Measurements from ENCODE around the gene NLGN1.

NLGN1 gene

DNA sequence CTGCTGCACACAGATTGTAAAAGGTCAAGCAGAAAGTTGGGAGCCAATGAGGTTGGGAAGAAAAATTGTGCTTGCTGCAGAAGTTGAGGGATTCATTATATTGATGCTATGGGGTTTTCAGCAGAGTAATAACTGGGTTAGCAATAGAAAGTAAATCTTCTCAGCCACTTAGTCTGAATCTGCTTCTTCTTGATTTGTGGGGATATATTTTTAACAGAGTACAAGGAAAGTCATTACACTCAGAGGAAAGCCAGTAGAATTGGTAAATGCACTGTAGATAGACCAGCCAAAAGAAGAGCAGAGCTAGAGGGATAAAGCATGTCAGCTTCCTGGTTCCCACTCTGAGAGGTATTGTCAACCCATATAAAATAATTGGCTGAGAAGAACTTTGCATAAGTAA lies 663.6 kb downstream of the NLGN1 start:
- no peak for DNase-seq (ENCODE audit: low read depth in 1 of 2, low spot score in 1 of 2)

DNA sequence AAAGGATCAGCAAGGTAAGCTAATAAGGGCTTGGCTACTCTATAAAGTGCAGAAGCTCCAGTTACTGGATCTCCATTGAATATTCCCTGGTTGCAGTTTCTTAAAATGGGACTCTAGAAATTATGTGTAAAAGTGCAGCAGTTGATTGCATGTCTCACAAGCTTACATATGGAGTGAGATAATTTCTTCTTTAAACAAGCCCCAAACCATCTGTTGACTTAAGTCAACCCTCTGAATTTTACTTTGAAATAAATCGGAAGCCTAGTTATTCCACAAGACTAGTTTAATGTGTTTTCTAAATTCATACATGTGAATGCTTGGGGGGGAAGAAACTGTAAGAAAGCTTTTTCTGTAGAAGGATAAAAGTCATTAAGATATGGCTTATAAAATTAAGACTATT lies 664.2 kb downstream of the NLGN1 start:
- DNase-seq (ENCODE audit: low read depth in 1 of 2, low spot score in 1 of 2), result no peak

DNA sequence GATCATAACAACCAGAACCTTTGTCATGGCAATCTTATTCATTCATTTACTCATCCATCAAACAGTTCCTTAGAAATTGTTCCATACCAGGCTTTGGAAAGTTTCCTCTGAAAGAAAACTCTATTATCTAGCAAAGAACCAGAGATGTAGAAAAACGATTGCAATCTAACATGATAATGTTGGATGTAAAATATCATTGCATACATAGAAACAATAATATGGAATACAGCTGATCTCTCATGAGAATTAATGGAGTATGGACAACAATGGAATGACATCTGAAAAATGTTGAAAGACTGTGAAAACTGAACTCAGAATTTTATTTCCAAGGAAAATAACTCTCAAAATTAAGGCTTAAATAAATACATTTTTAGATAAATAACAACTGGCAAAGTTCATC lies 665.4 kb downstream of the NLGN1 start:
- no peak for DNase-seq (ENCODE audit: low read depth in 1 of 2, low spot score in 1 of 2)

GRCh38 chr3:174068035-174068434 lies 670.5 kb downstream of the NLGN1 start:
- no peak for DNase-seq (ENCODE audit: low read depth in 1 of 2, low spot score in 1 of 2)

- no peak for DNase-seq (ENCODE audit: low read depth in 1 of 2, low spot score in 1 of 2)
Measured at GRCh38 chr3:174072675-174073074, 675.1 kb downstream of the NLGN1 start.

DNA sequence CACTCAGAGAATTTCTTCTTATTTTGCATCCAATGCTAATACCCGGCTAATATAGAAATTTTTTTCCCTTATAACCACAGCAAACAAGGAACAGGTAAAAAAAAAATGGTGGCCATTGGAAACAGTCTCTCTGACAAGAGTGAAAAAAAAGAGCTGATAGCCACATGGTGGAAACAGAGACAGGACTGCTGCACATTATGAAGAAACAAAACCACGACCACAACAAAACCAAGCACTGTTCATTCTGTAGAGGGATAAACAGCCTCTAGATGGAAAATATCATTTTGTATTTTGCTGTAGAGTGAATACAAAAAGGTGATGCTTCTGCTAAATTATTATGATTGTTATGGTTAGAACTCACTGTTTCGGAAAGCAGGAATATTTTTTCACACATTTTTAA lies 686.2 kb downstream of the NLGN1 start:
- no peak for DNase-seq (ENCODE audit: low read depth in 1 of 2, low spot score in 1 of 2)

- no peak for DNase-seq (ENCODE audit: low read depth in 1 of 2, low spot score in 1 of 2)
Measured at GRCh38 chr3:174089592-174089991, 692.0 kb downstream of the NLGN1 start.

DNA sequence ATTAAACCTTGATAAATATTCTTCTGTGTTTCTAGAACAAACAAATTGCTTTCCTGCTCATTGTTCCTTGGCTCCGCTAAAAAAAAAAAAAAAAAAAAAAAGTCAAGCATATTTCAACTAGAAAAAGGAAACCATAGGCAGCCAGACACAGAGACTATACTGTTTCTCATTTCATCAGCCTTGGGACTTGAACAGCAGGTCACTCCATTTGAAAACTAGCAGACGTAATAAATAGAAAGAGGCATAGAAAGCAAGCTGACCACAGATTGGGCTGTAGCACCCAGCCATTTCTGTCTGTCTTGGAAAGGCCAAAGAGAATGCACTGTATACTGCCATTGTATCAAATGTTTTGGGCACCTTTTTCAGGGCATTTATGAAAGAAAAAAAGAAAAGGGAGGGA lies 697.1 kb downstream of the NLGN1 start:
- no peak for DNase-seq (ENCODE audit: low read depth in 1 of 2, low spot score in 1 of 2)

GRCh38 chr3:174097686-174098085 lies 700.1 kb downstream of the NLGN1 start:
- no peak for DNase-seq (ENCODE audit: low read depth in 1 of 2, low spot score in 1 of 2)

- DNase-seq (ENCODE audit: low read depth in 1 of 2, low spot score in 1 of 2), result no peak
Measured at GRCh38 chr3:174098746-174099145, 701.2 kb downstream of the NLGN1 start.

GRCh38 chr3:174099724-174100123 lies 702.2 kb downstream of the NLGN1 start:
- no peak for DNase-seq (ENCODE audit: low read depth in 1 of 2, low spot score in 1 of 2)

- no peak for DNase-seq (ENCODE audit: low read depth in 1 of 2, low spot score in 1 of 2)
Measured at GRCh38 chr3:174100744-174101143, 703.2 kb downstream of the NLGN1 start.

DNA sequence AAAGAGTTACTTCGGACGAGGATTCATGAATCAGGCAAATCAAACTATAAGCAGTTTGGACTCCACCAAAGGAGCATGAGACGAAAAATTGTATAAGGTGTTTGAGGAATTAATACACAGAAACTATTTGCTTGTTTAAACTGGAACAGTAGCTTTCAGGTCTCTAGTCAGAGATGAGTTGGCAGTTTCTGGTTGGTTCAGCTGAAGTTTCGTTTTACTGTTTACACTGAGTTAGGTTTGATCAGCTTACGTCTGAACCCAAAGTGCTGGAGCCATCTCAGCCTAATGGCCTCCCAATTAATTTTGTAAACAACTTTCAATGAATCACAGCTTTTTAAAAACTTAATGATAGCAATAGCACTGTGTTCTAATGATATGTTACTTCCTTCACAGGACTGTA lies 703.7 kb downstream of the NLGN1 start:
- DNase-seq (ENCODE audit: low read depth in 1 of 2, low spot score in 1 of 2), result no peak

DNA sequence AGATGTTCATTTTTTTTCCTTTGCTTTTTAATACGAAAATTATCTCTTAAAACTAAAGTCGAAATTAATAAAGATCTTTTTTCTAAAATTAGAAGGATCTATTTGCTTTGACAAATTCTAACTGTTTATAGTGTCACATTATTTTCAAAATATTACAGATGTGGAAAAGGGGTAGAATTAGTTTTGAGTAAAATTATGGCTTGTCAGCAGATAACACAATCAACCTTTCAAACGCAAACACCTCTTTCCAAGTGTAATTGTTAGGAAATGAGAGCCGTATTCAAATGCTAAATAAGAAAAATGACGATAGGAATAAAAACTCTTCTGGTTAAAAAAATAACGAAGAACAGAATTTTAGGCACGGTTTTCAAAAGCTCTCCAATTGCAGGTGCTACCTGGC lies 704.7 kb downstream of the NLGN1 start:
- DNase-seq (ENCODE audit: low read depth in 1 of 2, low spot score in 1 of 2), result no peak

DNA sequence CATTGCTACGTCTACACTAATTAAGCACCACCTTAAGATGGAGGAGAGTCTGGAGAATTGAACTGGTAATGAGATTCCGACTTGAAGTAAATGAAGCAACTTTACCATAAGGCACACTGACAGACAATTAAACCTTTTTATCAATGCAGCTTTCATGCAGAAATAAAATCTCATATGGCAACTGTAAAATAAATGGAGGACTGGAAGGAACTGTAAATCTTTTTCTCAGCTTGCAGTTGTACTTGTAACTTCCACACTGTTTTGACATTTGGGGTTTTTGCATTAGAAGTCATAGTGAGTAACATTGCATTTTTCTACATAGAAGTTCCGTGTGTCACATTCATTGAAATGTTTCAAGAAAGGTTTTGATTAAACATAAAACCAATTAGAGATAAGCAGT lies 705.3 kb downstream of the NLGN1 start:
- DNase-seq (ENCODE audit: low read depth in 1 of 2, low spot score in 1 of 2), result no peak

- no peak for DNase-seq (ENCODE audit: low read depth in 1 of 2, low spot score in 1 of 2)
Measured at GRCh38 chr3:174110761-174111160, 713.2 kb downstream of the NLGN1 start.

GRCh38 chr3:174111776-174112175 lies 714.2 kb downstream of the NLGN1 start:
- no peak for DNase-seq (ENCODE audit: low read depth in 1 of 2, low spot score in 1 of 2)

DNA sequence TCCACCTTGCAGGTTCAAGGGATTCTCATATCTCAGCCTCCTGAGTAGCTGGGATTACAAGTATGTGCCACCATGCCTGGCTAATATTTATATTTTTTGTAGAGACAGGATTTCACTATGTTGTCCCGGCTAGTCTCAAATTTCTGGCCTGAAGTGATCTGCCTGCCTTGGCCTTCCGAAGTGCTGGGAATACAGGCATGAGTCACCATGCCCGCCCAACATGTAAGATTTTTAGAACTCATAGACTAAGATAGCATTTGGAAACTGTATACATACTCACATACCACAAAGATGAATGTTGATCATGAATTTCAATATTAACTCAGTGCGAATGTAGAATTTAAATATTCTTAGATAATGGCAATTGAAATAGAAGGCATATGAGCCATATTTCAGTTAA lies 718.9 kb downstream of the NLGN1 start:
- DNase-seq (ENCODE audit: low read depth in 1 of 2, low spot score in 1 of 2), result no peak

- DNase-seq (ENCODE audit: low read depth in 1 of 2, low spot score in 1 of 2), result no peak
Measured at GRCh38 chr3:174120997-174121396, 723.5 kb downstream of the NLGN1 start.

- DNase-seq (ENCODE audit: low read depth in 1 of 2, low spot score in 1 of 2), result no peak
Measured at GRCh38 chr3:174122411-174122810, 724.9 kb downstream of the NLGN1 start.

- no peak for DNase-seq (ENCODE audit: low read depth in 1 of 2, low spot score in 1 of 2)
Measured at GRCh38 chr3:174125267-174125824, 727.8 kb downstream of the NLGN1 start.

- no peak for DNase-seq (ENCODE audit: low read depth in 1 of 2, low spot score in 1 of 2)
Measured at GRCh38 chr3:174126990-174127758, 729.6 kb downstream of the NLGN1 start.

DNA sequence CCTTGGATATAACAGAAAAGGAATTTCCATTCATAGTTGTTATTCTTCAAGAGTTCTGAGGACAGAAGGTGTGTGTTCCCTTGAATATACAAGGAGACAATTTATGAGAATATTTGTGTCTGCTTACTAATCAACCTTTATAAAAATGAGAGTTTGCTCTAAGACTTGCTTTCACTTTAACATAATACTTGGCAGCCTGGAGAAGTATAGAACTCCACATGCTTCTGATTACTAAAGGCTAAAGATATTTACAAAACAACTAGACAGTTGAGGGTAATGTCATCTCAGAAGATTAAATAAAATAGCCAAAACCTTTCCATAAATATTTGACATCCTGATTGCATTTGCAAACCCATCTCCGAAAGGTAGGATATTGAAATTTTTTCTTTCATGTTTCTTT lies 734.5 kb downstream of the NLGN1 start:
- DNase-seq (ENCODE audit: low read depth in 1 of 2, low spot score in 1 of 2), result no peak
